ENCODE results near the gene ATG7. TPM values are rescaled to one million over a fixed set of nuclear protein-coding genes. Genes with fewer than 3 reads are reported as not detected.
"Not testable (repeated sequence)": the region's sequence is repeated elsewhere in the genome, so short reads cannot be mapped to it uniquely, and the experiment has no call there.

ATG7 gene
- total RNA-seq, 1 experiment from 2014 or later, result 11.4 TPM

GRCh38 chr3:11508346-11509172 lies 236.4 kb downstream of the ATG7 start:
- DNase-seq (ENCODE audit: low spot score), result no peak

- peak; percentile 37 for DNase-seq (ENCODE audit: low spot score)
These were observed 237.2 kb downstream of the ATG7 start for GRCh38 chr3:11509173-11510000.

GRCh38 chr3:11510001-11510340 lies 237.8 kb downstream of the ATG7 start:
- peak; percentile 1 for DNase-seq (ENCODE audit: low spot score)

- no peak for DNase-seq (ENCODE audit: low spot score)
These were observed 238.2 kb downstream of the ATG7 start for GRCh38 chr3:11510356-11510755.

DNA sequence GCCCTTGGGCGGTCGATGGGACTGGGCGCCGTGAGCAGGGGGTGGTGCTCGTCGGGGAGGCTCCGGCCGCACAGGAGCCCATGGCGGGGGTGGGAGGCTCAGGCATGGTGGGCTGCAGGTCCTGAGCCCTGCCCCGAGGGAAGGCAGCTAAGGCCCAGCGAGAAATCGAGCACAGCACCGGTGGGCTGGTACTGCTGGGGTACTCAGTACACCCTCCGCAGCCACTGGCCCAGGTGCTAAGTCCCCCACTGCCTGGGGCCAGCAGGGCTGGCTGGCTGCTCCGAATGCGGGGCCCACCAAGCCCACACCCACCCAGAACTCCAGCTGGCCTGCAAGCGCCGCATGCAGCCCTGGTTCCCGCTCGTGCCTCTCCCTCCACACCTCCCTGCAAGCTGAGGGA lies 239.4 kb downstream of the ATG7 start:
- DNase-seq (ENCODE audit: low spot score), result not testable (repeated sequence)

GRCh38 chr3:11513125-11513816 lies 241.1 kb downstream of the ATG7 start:
- not testable (repeated sequence) for DNase-seq (ENCODE audit: low spot score)

DNA sequence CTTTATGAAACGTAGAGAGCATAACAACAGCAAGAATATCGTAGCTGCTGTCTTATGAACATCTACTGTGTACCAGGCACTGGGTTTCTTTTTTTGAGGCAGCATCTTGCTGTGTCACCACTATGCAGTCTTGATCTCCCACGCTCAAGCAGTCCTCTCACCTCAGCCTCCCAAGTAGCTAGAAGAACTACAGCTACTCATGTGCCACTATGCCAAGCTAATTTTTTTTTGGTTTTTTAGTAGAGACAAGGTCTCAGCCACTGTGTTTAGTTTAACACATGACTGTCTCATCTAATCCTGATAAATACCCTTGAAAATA lies 241.6 kb downstream of the ATG7 start:
- DNase-seq (ENCODE audit: low spot score), result no peak

- peak; percentile 67 for DNase-seq (ENCODE audit: low spot score)
These were observed 242.1 kb downstream of the ATG7 start for GRCh38 chr3:11514191-11514821.

DNA sequence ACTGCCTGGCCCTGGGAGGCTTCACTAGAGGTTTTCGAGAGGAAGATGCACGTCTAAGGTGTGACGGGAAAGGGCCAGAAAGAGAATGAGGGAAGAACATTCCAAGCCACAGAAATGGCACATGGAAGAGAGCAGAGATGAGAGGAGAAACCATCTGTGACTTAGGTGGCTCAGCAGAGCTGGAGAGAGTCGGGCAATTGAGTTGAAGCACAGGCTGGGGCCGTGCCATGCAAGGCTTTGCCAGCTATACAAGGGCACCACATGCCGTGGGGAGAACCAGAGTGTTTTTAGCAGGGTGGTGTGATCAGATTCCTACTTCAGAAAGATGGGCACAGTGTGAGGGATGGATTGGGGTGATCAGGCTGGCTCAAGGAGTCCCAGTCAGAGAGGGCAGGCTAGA lies 245.4 kb downstream of the ATG7 start:
- no peak for DNase-seq (ENCODE audit: low spot score)

DNA sequence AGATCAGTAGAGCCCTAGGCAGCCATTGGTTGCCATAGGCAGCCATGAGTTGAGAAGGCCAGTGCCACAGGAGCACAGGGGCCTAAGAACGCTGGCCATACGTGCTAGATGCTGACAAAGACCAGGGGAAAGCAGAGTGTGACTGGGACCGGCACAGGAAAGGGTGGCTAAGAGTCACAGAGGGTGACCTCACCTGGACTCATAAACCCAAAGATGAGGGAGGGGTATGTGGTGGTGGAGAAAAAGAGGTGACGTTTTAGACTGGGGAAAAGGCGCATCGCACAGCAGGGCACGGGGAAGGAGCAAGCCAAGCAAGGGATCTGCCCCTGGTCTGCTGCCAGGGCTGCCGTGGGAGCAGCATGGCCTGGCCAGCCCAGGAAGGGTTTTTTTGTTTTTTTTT lies 249.0 kb downstream of the ATG7 start:
- DNase-seq (ENCODE audit: low spot score), result no peak

DNA sequence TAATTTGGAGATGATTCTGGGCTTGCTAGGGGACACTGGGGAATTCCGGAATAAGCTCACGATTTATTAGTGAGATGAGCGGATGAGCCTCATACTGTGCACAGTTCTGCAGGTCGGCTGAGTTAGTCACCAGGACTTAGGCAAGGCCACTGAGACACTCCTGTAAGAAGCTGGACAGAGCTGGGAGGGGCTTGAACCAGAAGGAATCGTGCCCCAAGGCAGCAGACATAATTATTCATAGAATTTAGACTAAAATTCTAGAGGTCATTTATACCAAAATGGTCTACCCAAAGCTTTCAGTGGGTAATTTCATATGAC lies 250.2 kb downstream of the ATG7 start:
- no peak for DNase-seq (ENCODE audit: low spot score)

- no peak for DNase-seq (ENCODE audit: low spot score)
These were observed 250.9 kb downstream of the ATG7 start for GRCh38 chr3:11522953-11523571.

DNA sequence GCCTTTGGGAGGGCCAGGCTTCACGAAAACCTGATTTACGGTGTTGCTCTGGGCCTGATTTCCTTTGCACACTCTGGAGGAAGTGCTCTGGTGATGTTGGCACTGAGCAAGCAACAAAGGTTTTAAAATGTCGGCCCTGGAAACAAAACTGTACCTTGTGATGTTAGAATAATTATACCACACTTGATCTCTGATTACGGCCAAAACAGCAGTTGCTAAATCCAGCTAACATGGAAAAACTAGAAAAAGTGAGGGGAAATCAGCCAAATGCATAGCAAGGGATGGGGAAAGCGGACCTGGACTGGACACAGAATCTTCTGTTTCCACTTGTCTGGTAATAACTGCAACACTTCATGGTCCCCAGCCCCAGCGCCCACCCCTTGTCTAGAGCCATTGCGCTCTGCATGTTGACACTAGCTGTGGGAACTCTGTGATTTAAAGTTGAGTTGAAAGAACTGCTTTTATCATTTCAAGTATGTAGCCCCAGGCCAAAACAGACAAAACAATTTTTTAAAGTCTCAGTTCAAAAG lies 251.4 kb downstream of the ATG7 start:
- DNase-seq (ENCODE audit: low spot score), result no peak

DNA sequence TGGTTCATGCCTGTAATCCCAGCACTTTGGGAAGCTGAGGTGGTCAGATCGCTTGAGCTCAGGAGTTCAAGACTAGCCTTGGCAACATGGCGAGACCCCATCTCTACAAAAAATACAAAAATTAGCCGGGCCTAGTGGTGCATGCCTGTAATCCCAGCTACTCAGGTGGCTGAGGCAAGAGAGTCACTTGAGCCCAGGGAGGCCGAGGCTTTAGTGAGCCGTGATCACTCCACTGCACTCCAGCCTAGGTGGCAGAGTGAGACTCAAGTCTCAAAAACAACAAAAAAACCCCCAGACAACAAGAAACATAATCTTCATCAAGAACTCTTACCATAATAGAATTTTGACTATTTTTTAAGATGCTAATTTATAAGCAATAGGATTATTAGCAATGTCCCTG lies 253.9 kb downstream of the ATG7 start:
- not testable (repeated sequence) for DNase-seq (ENCODE audit: low spot score)

DNA sequence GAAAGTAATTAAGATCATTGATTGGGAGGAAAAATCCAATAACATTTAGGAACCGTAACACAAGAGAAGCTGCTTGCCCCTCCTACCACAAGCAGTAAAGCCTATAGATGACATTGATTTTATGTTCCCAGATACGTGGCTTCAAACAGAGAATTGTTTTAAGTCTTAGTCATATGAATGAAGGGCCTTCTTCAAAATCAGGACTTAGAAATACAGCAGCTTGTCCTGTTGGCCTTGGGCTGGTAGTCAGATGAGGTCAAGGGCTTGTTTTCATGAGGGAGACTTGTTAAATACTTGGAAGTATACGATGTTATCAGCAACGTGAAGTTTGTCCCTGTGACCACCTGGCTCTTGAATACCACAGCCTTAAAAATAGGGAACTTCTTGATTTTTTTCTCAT lies 257.1 kb downstream of the ATG7 start:
- no peak for DNase-seq (ENCODE audit: low spot score)

DNA sequence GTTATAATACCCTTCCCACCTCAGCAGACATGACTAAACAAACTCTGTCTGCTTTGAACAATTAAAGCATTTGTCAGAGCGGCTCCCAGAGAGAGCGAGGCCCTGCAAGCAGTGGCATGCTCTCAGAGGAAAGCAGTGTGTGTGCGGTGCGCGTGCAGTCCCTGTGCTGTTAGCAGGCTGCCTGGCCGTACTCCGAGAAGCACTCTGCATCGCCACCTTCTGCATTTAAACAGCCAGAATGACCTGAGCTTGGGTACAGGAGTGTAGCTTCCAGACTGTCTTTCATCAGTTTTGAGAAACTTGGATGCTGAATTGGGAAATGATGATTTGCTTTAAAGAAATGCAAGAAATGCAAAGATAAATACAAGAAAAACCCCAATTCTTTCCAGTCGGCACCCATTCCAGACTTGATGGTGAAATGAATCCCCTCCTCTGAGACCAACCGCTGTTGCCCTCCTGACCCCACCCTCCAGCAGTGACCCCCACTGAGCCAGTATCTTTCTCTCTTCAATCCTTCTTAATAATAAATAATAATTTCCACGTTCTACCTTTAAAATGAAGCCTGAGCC lies 258.0 kb downstream of the ATG7 start:
- DNase-seq (ENCODE audit: low spot score), result no peak

- DNase-seq (ENCODE audit: low spot score), result no peak
These were observed 260.8 kb downstream of the ATG7 start for GRCh38 chr3:11532931-11533391.

DNA sequence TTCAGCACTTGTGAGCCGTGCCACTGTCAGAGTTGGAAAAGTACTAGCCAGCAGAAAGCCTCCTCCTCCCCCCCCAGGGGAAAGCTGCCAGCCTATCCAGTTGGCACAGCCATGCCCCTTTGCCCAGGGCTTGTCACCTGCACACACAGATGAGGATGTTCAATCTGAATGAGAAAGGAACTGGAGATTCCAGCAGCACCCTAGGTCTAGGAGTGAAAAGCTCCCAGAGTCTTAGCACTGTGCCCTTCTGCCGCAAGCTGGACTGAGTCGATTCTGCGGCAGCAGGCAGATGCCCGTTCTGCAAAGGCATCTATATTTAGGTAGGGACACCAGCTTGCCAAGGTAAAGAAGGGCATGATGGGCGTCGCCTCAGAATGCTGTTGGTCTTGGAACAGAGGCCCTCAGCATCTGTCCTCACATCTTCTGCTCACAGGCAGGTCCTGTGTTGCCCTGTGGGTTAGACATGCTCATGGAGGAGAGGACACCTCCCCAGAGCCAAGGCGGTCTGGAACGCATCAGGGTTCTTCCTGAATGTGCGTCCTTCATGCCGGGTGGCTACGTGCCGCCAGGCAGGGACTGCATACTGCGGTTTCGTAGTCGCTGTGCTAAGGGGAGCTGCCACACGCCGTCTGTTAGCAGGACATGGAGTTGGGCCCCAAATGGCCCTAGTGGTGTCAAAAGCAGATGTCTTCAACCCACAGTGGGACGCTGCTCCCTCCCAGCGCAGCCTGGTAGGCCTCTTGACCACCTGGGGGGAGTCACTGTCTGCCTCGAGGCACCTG lies 262.0 kb downstream of the ATG7 start:
- no peak for DNase-seq (ENCODE audit: low spot score)

DNA sequence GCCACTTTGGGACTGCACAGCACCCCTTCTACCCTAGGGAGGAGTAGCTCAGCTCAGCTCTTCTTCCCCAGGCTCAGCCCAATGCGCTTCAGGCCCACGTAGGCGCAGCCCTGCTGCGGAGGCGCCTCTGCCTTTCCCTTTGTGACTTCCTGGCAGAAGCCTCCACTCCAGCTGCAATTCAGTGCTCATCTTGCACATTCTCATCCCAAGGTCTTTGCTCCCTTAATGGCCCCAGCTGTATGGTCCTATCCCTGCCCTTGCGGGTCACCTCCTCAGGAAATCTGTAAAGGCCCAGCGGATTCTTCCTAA lies 262.6 kb downstream of the ATG7 start:
- no peak for DNase-seq (ENCODE audit: low spot score)

DNA sequence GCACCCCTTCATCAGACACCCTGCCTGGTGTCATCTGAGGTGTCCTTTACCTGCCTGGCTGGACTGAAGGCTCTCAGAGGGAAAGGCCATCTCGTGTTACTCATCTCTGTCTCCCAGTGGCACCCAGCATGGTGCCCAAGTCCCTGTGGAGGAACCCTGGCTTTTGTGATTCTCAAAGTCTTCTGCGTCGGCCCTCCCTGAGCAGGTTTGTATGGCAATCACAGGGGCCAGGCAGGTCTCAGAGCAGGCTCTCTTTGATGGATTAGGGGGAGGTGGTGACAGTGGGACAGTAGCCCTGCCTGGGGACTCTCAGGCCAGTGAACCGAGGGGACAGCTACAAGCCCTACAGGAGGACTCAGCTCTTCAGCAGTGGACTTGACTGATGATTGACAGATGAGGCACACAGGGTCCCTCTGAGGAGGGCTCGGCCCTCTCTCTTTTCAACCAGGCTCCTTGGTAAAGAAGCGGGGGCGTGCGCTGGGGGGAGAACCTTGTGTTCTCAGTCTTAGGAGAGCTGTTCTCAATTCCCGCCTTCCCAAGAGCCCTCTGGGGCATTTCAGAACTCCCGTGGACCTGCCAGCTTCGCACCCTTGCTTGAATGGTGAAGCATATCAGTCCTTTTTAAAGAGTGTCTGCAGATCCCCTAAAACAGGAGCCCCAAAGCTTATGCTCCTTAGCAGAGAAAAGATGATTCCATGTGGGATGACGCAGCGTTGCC lies 263.2 kb downstream of the ATG7 start:
- no peak for DNase-seq (ENCODE audit: low spot score)
